Stimulated activated CD8-positive, alpha-beta memory T cell treated with anti-CD3 and anti-CD28 coated beads, Interleukin-4, amount 100 ng/mL, for 24 hours (primary cell): ENCODE results near the gene JARID2.

ENCODE experiments used
- DNase-seq: peaks from one replicate; pipeline ENCODE4 v3.0.0-alpha.2; 2020; ENCODE audit warnings: low read depth

Gene JARID2

GRCh38 chr6:15441981-15442380 lies 196.1 kb downstream of the JARID2 start:
- DNase-seq = no peak

- DNase-seq = no peak
Observed at GRCh38 chr6:15442467-15442866, 196.6 kb downstream of the JARID2 start.

- DNase-seq = no peak
Observed at GRCh38 chr6:15443119-15443830, 197.4 kb downstream of the JARID2 start.

GRCh38 chr6:15444081-15444731 lies 198.3 kb downstream of the JARID2 start:
- no peak for DNase-seq

- no peak for DNase-seq
Observed at GRCh38 chr6:15444881-15445280, 199.0 kb downstream of the JARID2 start.

- DNase-seq = no peak
Observed at GRCh38 chr6:15447546-15448267, 201.8 kb downstream of the JARID2 start.

GRCh38 chr6:15449011-15449410 lies 203.1 kb downstream of the JARID2 start:
- no peak for DNase-seq

GRCh38 chr6:15451738-15452137 lies 205.9 kb downstream of the JARID2 start:
- no peak for DNase-seq

GRCh38 chr6:15452182-15452941 lies 206.5 kb downstream of the JARID2 start:
- no peak for DNase-seq

- DNase-seq = no peak
Observed at GRCh38 chr6:15453186-15453585, 207.3 kb downstream of the JARID2 start.

GRCh38 chr6:15453622-15454021 lies 207.8 kb downstream of the JARID2 start:
- DNase-seq = no peak

- no peak for DNase-seq
Observed at GRCh38 chr6:15456422-15456821, 210.6 kb downstream of the JARID2 start.

- DNase-seq = no peak
Observed at GRCh38 chr6:15457121-15457650, 211.3 kb downstream of the JARID2 start.

- DNase-seq = no peak
Observed at GRCh38 chr6:15458021-15458459, 212.2 kb downstream of the JARID2 start.

- DNase-seq = no peak
Observed at GRCh38 chr6:15460110-15460727, 214.3 kb downstream of the JARID2 start.

- no peak for DNase-seq
Observed at GRCh38 chr6:15461127-15461944, 215.5 kb downstream of the JARID2 start.

- DNase-seq = no peak
Observed at GRCh38 chr6:15462256-15462655, 216.4 kb downstream of the JARID2 start.

- DNase-seq = no peak
Observed at GRCh38 chr6:15462717-15463525, 217.1 kb downstream of the JARID2 start.

GRCh38 chr6:15464211-15464725 lies 218.4 kb downstream of the JARID2 start:
- DNase-seq = peak; percentile 31

GRCh38 chr6:15465212-15465611 lies 219.3 kb downstream of the JARID2 start:
- DNase-seq = no peak
